ENCODE measurements around the gene SAFB.
"Not testable (repeated sequence)": the region's sequence is repeated elsewhere in the genome, so short reads cannot be mapped to it uniquely, and the experiment has no call there.

Gene SAFB

DNA sequence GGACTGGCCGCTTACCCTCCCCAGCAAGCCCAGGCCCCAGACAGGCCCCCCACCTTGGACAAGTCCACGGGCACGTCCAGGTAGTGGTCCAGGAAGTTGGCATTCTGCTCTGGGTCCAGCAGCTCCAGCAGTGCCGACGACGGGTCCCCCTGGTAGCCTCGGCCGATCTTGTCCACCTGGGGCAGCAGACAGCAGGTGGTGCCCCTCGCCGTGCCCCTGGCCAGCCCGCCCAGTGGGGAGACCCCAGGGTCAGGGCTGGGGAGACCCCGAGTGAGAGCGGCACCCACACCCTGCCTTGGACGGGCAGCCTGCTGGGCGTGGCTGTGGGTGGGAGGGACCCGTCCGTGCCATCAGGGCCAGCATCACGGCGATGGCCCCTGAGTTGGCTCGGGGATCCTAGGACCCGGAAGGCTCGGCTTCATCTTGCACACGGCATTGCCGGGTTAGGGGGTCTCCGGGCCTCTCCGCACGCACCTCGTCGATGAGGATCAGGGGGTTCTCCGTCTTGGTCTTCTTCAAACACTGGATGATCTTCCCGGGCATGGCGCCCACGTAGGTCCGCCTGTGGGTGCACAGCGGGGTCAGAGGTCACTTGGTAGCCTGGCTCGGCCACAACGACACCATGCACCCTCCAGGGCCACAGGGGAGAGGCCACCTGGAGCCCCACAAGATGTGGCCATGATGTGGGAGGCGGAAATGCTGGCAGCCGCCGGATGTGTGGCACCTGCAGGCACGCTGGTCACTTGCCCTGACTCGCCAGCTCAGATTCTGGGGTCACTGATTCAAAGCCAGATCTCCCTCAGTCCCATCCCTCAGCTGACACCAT, 73.5 kb downstream of the SAFB start:
- DNase-seq (ENCODE audit: low spot score): no peak
- FAIRE-seq: no peak

DNA sequence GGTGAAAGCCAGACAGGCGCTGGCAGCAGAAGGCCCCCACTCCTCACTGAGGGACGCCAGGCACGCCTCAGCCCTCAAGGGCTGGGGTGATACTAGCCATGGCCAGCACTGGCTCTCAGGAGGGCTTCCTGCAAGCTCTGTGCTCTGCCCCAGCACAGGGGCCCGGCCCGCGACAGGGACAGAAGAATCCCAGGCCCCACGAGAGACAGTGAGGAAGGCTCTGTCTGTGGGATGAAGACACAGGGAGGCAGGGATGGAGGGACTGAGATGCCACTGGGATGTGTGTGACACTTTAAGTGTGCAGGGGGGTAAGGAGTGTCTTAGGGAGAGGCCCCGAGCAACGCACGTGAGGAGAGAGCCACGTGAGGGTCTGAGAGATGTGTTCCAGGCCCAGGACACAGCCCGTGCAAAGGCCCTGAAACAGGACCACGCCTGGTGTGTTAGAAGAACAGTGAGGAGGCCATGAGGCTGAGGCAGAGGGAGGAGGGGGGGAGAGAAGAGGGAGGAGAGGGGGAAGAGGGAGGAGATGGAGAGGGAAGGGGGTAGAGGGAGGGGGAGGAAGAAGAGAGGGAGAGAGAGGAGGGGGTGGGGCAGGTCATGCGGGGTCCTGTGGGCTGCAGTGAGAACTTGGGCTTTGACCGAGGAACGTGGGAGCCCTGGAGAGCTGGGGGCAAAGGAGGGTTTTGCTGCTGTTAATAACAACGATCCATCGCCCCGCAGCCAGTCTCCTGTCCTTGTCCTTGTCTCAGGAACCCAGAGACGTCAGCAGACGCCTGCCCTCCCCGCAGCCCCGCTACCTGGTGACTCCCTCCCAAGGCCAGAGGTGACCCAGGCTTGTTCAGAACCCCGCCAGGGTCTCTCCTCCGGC, 74.4 kb downstream of the SAFB start:
- DNase-seq (ENCODE audit: low spot score) (no peak), FAIRE-seq (no peak)

DNA sequence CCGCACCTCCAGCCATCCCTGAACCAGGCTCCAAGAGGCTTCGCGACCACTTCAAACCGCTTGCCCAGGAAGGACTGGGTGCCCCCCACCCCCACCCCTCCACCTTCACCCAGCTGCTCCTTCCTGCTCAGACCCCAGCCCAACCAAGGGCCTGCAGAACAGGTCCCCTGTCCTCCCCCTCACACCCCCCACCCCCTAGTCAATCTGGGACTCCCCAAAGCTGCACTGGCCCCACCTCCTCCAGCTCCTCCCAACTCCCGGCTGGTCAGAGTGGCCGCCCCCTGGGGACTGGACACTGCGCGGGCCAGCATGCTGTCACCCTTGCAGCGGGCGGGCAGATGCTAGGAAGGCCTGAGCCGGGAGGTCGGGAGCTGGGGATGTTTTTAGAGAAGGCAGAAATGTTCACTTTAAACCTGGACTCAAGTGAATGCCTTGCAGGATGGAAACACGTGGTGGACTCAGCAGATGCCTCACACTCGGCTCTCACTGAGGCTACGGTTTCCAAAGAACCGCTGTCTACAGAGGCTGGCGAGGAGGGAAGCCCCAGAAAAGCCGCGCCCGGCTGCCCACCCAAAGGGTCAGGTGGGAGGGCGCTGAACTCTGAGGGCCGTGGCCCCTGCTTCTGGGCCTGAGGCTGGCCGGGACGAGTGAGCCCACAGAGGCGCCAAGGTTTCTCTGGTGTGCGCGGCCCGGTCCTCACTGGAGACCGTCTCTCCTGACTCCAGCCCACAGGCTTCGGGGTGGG, 75.2 kb downstream of the SAFB start:
- FAIRE-seq: no peak

DNA sequence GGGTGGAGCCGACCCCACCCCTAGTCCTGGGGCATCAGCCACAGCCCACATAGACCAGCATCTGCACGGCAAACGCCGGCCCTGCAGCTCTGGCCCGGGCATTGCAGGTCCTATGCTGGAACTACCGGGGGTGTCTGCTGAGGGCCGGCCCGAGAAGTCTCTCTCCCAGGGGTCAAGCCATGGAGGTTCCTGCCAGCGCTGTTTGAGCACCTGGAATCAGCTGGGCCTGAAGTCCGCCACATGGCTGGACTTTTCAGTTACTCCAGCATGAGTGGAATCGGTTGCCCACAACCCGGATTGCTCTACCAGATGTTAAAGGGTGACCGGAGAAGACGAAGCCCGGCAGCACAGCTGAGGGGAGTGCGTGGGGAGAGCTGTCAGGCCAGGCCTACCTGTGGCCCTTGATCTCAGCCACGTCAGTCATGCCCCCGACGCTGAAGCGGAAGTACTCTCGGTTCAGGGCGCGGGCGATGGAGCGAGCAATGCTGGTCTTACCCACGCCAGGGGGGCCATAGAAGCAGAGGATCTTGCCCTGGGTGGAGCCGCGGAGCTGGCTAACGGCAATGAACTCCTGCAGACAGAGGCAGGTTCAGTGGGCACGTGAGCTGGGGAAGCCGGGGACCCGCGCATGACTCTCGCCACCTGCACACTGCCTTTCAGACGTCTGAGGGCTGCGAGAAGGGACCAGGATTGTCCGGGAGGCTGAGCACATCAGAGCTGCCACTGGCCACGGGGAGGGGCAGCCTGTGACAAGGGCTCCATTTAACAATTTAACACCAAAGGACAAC, 75.9 kb downstream of the SAFB start:
- DNase-seq (ENCODE audit: low spot score): no peak
- FAIRE-seq: no peak

More for the DNA sequence above, 75.2 kb downstream of the SAFB start:
- DNase-seq (ENCODE audit: low spot score): no peak

DNA sequence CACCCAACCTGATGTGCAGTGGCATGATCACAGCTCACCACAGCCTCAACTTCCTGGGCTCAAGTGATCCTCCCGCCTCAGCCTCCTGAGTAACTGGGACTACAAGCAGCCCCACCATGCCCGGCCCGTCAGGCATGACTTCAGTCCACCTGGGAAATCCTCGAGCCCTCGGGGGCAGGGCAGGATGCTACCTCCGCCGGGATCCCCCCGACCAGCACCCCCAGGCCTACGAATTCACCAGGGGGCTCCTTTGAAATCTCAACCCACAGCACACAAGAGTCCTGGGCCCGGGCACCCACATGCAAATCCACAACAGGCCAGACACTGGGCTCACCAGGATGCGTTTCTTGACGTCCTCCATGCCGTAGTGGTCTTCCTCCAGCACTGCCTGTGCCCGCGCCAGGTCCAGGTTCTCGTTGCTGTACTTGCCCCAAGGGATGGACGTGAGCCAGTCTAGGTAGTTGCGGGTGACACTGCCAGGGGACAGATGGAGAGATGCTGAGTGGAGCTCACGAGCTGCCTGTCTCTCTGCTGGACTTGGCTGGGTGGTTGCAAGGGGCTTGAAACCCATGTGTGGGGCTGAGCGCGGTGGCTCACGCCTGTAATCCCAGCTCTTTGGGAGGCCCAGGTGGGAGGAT, 77.7 kb downstream of the SAFB start:
- DNase-seq (ENCODE audit: low spot score) (no peak), FAIRE-seq (no peak)

DNA sequence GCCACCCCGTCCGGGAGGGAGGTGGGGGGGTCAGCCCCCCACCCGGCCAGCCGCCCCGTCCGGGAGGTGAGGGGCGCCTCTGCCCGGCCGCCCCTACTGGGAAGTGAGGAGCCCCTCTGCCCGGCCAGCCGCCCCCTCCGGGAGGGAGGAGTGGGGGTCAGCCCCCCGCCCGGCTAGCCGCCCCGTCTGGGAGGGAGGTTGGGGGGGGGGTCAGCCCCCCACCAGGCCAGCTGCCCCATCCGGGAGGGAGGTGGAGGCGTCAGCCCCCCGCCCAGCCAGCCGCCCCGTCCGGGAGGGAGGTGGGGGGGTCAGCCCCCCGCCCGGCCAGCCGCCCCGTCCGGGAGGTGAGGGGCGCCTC, 79.1 kb downstream of the SAFB start:
- DNase-seq (ENCODE audit: low spot score); FAIRE-seq: not testable (repeated sequence)

DNA sequence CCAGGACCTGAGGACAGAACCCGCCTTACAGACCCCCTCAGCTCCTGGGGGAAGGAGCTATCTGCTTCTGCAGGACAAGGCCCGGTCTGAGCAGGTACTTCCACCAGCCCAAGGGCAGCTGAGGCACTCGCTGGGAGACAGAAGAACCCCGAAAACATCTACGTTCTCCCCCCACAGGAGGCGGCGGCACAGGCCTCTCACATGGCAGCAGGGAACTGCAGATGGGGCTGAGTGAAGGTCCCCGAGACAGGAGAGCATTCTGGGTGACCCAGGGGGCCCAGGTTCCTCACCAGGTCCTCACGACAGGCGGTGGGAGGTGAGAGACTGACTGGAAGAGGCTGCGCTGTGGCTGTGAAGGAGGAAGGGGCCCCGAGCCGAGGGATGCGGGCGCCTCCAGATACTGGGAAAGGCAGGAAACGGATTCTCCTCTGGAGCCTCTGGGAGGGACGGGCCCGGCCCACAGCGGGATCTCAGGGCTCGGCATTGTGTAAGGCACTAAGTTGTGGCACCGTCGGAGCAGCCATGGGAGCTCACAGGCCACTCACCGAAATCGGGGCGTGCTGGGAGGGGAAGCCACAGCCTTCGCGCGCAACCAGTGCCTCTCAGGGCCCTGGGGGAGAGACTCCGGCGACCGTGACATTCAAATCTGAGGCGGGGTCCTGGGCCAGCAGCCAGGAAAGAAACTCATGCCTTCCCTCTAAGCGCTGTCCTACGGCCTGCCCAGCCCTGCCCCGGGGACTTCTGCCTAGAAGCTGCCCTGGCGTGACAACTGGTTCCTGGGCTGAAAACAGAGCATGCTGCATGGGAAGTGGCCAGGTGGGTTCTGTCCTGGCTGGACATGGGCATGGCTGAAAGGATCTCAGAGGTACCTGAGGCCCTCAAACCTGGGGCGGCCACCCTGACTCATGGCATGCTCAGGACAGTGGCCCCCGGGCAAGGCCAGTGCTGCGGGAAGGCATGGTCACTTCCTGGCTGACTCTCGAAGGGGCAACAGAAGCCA, 81.2 kb downstream of the SAFB start:
- DNase-seq (ENCODE audit: low spot score) (no peak), FAIRE-seq (no peak)

DNA sequence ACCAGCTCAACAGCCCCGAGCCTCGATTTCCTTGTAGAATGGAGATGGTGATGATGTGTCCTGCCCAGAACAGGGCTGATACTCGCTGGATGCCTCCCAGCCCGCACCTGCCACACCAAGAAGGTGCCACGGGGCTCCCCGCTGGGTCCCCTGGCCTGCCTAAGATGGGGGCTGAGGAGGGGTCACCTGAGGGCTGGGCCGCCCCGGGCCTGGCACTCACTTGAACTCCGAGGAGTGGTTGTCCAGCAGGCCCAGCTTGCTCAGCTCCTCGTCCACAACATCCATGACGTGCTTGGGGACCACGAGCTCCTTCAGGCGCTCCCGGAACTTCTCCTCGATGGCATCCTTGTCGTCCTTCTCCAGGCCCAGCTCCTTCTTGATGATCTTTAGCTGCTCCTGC, 82.7 kb downstream of the SAFB start:
- DNase-seq (ENCODE audit: low spot score) (no peak), FAIRE-seq (no peak)

DNA sequence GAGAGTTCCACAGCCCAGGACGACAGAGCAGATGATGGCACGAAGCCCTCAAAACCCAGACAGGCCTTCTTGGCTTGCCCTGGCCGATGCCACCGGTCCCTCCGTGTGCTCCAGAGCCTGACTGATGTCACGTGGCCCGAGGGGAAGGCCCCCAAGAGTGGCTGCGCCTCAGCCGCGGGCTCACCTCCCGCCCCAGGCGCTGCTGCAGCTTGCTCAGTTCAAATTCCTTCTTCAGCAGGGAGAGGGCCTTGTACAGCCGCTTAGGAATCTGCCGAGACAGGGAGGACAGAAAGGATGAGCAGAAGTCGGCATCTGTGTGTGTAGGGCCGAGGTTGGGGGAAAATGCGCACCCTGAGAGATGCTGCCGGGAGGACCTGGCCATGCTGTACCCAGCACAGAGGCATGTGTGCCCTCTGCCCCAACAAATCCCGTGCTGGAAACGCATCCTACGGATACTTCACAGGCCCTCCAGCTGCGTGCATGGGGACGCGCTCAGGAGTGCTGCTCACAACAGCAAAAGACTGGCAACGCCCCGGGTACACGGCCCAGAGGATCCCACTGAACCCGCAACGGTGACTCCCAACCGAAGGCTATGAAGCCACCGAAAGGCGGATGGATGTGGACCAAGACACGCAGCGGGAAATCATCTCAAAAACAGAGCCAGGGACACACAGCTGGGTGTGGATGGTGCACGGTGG, 84.1 kb downstream of the SAFB start:
- DNase-seq (ENCODE audit: low spot score): no peak
- FAIRE-seq: no peak

DNA sequence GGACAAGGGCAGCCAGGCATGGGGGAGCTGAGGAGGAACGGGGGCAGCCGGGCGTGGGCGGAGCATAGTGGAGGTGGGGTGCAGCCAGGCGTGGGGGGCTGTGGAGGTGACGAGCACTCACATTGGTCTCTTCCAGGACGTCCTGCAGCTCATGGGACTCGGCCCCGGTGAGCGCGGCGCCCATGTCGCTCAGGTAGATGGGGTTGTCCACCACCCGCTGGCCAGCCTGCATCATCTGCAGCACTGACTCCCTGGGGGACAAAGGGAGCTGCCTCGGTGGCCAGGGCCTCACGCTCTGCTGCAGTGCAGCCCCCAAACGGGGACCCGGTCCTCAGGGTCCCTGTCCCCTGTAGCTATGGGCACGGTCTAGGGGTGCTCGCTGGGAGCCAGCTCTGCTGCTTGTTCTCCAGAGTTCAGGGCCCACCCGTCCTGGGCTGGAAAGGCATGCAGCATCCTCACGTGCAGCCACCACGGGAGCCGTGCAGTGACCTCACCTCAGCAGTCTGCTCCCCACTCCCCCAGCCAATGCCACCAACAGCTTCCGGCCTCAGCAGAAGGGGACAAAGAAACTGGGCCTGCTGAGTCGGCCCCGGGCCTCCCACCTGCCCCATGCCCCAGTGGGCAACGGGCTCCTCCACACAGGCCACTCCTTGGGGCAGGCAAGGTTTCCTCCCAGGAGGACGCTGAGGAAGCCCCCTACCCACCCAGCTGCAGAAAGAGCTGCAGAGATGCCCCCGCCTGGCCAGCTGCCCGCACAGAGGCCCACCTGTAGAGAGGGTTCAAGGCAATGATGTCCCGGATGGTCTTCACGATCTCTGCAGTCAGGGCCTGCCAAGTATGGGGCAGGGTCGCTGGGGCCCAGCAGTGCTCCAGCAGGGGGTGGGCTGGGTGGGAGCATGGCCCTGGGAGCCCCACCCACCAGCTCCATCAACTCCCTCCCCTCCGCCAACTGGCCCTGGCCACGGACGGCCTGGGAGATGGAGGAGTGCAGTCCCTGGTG, 85.0 kb downstream of the SAFB start:
- FAIRE-seq: no peak
- DNase-seq (ENCODE audit: low spot score): no peak

DNA sequence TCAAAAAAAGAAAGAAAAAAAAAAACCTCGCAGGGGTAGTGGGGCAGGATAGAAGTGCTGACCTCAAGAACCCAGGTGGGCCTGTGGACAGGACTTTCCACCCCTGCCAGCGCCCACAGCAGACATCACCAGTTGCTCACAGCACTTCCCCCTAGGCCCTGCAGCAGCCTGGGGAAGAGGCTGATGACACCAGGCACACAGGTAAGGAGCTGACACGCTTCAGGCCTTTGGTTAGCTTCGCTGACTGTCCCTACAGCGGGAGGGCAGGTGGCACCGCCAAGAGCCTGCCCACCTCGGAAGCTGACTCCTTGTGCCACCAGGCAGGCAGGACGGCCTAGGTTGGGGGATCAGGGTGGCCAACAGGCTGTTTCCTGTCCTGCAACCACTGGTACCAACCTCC, 88.1 kb downstream of the SAFB start:
- FAIRE-seq (no peak), DNase-seq (ENCODE audit: low spot score) (no peak)

DNA sequence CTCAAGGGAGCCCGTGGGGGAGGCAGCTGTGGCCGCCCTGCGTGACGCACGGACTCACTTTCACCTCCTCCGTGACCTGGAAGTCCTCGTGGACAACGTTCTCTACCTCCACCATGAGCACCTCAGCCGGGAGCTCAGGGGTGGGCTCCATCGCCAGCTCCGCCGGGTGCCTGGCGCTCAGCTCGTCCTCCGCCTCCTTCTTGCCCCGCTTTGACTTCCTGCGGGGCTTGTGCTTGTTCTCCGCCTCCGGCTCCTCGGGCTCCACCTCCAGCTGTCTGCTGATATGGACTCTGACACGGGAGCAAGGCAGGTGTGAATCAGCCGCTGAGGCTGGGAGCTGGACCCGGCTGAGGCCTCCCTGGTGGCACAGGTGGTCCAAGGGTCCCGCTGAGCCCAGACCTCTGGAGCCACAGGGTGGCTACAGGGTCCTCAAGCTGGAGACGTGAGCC, 88.9 kb downstream of the SAFB start:
- FAIRE-seq (no peak), DNase-seq (ENCODE audit: low spot score) (no peak)

DNA sequence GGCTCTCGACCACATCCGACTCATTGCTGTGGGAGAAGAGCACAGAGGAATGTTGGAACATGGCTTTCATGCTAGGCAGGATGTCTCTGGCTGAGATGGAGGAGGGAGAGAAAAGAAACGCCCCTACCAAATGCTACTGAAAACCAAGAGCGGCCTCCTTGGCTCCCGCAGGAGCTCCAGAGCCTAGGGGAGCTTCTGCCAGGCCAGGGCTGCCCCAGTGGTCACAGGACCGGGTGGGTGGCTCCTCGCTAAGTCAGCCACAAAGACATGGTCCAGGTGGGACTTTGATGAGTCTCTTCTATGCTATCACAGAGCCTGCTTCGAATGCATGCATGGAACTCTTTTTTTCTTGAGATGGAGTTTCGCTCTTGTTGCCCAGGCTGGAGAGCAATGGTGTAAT, 90.3 kb downstream of the SAFB start:
- DNase-seq (ENCODE audit: low spot score) (no peak), FAIRE-seq (no peak)

DNA sequence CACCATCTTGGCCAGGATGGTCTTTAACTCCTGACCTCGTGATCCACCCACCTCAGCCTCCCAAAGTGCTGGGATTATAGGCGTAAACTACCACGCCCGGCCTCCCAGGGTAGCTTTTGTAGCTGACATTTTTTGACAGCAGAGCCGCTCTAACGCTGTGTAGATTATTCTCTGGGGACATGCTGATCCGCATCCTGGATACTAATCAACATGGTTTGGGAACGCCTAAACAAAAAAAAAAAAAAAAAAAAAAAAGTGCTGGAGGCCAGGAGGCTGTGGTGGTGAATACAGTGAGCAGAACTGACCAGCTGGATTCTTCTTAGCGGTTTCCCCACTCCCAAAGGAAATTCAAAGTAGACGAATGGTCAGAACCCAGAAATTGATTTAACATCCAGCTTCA, 91.9 kb downstream of the SAFB start:
- FAIRE-seq (no peak), DNase-seq (ENCODE audit: low spot score) (no peak)

DNA sequence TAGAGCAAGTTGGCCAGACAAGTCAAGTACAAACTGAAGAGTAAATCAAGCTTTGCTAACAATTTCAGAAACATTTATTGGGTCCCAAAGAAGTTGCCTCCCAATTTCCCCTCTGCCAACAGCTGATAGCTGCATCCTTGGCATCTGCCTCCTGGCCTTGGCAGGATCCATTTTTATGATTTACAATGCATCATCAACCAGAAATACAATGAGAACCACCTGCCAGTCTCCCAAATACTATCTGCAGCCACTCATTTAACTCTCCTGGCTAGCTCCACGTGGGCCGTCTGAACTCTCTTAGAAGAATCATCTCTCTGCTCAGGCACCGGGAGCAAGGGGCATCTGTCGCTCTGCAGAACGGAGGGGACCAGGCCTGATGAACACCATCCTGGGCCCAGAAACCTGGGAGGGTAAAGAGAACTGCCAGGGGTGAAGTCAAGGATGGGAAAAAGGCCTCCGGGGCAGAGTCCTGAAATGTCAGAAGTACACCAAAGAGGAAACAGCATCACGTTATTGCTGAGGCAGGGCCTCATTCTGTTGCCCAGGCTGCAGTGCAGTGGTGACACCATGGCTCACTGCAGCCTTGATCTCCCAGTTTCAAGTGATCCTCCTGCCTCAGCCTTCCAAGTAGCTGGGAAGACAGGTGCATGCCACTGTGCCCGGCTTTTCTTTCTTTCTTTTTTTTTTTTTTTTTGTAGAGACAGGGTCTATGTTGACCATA, 94.5 kb downstream of the SAFB start:
- DNase-seq (ENCODE audit: low spot score) (no peak), FAIRE-seq (no peak)
